ENCODE measurements around the gene TSPAN2.
"Not testable (repeated sequence)": the region's sequence is repeated elsewhere in the genome, so short reads cannot be mapped to it uniquely, and the experiment has no call there.

Gene TSPAN2

GRCh38 chr1:115040501-115040900, 48.8 kb downstream of the TSPAN2 start:
- Histone ChIP-seq H3K4me3 (ENCODE audit: low read depth, low read length) (no peak overlapping the region), H2AFZ (ENCODE audit: low read length, unreplicated experiment) (no peak overlapping the region), H3K27me3 (ENCODE audit: insufficient read depth, low read length) (peaks cover 24% of the 10 kb centered on the region), H3K36me3 (ENCODE audit: insufficient read depth, low read length) (no peaks in the 10 kb centered on the region; the same call in 1 of the 2 replicates), H3K4me1 (ENCODE audit: control insufficient read depth, insufficient read depth, low read length, unreplicated experiment) (no peaks in the 10 kb centered on the region), H3K79me2 (ENCODE audit: control insufficient read depth, insufficient read depth, low read length, unreplicated experiment) (no peaks in the 10 kb centered on the region), H3K27ac (ENCODE audit: low read depth, low read length) (no peak overlapping the region)

GRCh38 chr1:115036814-115037507, 52.3 kb downstream of the TSPAN2 start:
- H2AFZ ChIP-seq (ENCODE audit: low read length, unreplicated experiment) = no peak overlapping the region
- no peaks in the 10 kb centered on the region for H3K79me2 ChIP-seq (ENCODE audit: control insufficient read depth, insufficient read depth, low read length, unreplicated experiment)
- no peaks in the 10 kb centered on the region for H3K36me3 ChIP-seq (ENCODE audit: insufficient read depth, low read length)
- H3K4me1 ChIP-seq (ENCODE audit: control insufficient read depth, insufficient read depth, low read length, unreplicated experiment) = no peaks in the 10 kb centered on the region
- peaks cover 29% of the 10 kb centered on the region for H3K27me3 ChIP-seq (ENCODE audit: insufficient read depth, low read length)
- H3K4me3 ChIP-seq (ENCODE audit: low read depth, low read length) = no peak overlapping the region
- H3K27ac ChIP-seq (ENCODE audit: low read depth, low read length) = no peak overlapping the region

- peaks cover 29% of the 10 kb centered on the region for H3K27me3 ChIP-seq (ENCODE audit: insufficient read depth, low read length)
- no peaks in the 10 kb centered on the region for H3K79me2 ChIP-seq (ENCODE audit: control insufficient read depth, insufficient read depth, low read length, unreplicated experiment)
- H3K4me3 ChIP-seq (ENCODE audit: low read depth, low read length) = no peak overlapping the region
- H3K27ac ChIP-seq (ENCODE audit: low read depth, low read length) = no peak overlapping the region
- no peak overlapping the region for H2AFZ ChIP-seq (ENCODE audit: low read length, unreplicated experiment)
- H3K4me1 ChIP-seq (ENCODE audit: control insufficient read depth, insufficient read depth, low read length, unreplicated experiment) = no peaks in the 10 kb centered on the region
- no peaks in the 10 kb centered on the region for H3K36me3 ChIP-seq (ENCODE audit: insufficient read depth, low read length)
These were observed 53.7 kb downstream of the TSPAN2 start for GRCh38 chr1:115035652-115036051.

- no peaks in the 10 kb centered on the region for H3K36me3 ChIP-seq (ENCODE audit: insufficient read depth, low read length)
- no peak overlapping the region for H2AFZ ChIP-seq (ENCODE audit: low read length, unreplicated experiment)
- no peak overlapping the region for H3K4me3 ChIP-seq (ENCODE audit: low read depth, low read length)
- H3K27me3 ChIP-seq (ENCODE audit: insufficient read depth, low read length) = peaks cover 26% of the 10 kb centered on the region
- no peak overlapping the region for H3K27ac ChIP-seq (ENCODE audit: low read depth, low read length)
- no peaks in the 10 kb centered on the region for H3K4me1 ChIP-seq (ENCODE audit: control insufficient read depth, insufficient read depth, low read length, unreplicated experiment)
- H3K79me2 ChIP-seq (ENCODE audit: control insufficient read depth, insufficient read depth, low read length, unreplicated experiment) = no peaks in the 10 kb centered on the region
These were observed 57.7 kb downstream of the TSPAN2 start for GRCh38 chr1:115031595-115031994.

GRCh38 chr1:115029526-115029925, 59.8 kb downstream of the TSPAN2 start, which contains the start of gene TSHB:
TSS of gene TSHB (plus strand) at chr1:115029826. CDS start at chr1:115033363, 3,537 bp downstream.
- Histone ChIP-seq H3K27ac (ENCODE audit: low read depth, low read length) (no peak within 1 kb of the TSS), H2AFZ (ENCODE audit: low read length, unreplicated experiment) (no peak within 1 kb of the TSS), H3K36me3 (ENCODE audit: insufficient read depth, low read length) (no peaks in the 10 kb centered on the region), H3K4me3 (ENCODE audit: low read depth, low read length) (no peak within 1 kb of the TSS), H3K4me1 (ENCODE audit: control insufficient read depth, insufficient read depth, low read length, unreplicated experiment) (no peaks in the 10 kb centered on the region), H3K27me3 (ENCODE audit: insufficient read depth, low read length) (peaks cover 20% of the 10 kb centered on the region; the same call in 1 of the 2 replicates), H3K79me2 (ENCODE audit: control insufficient read depth, insufficient read depth, low read length, unreplicated experiment) (no peaks in the 10 kb centered on the region)

- Histone ChIP-seq H3K36me3 (ENCODE audit: insufficient read depth, low read length) (no peaks in the 10 kb centered on the region), H3K27me3 (ENCODE audit: insufficient read depth, low read length) (peaks cover 44% of the 10 kb centered on the region), H3K4me1 (ENCODE audit: control insufficient read depth, insufficient read depth, low read length, unreplicated experiment) (no peaks in the 10 kb centered on the region), H3K4me3 (ENCODE audit: low read depth, low read length) (no peak overlapping the region), H3K79me2 (ENCODE audit: control insufficient read depth, insufficient read depth, low read length, unreplicated experiment) (no peaks in the 10 kb centered on the region), H2AFZ (ENCODE audit: low read length, unreplicated experiment) (no peak overlapping the region), H3K27ac (ENCODE audit: low read depth, low read length) (no peak overlapping the region)
These were observed 65.7 kb downstream of the TSPAN2 start for GRCh38 chr1:115023593-115023992.

- Histone ChIP-seq H3K4me3 (ENCODE audit: low read depth, low read length) (no peak overlapping the region), H3K36me3 (ENCODE audit: insufficient read depth, low read length) (no peaks in the 10 kb centered on the region), H2AFZ (ENCODE audit: low read length, unreplicated experiment) (no peak overlapping the region), H3K4me1 (ENCODE audit: control insufficient read depth, insufficient read depth, low read length, unreplicated experiment) (no peaks in the 10 kb centered on the region), H3K79me2 (ENCODE audit: control insufficient read depth, insufficient read depth, low read length, unreplicated experiment) (no peaks in the 10 kb centered on the region), H3K27ac (ENCODE audit: low read depth, low read length) (no peak overlapping the region), H3K27me3 (ENCODE audit: insufficient read depth, low read length) (peaks cover 42% of the 10 kb centered on the region)
These were observed 68.2 kb downstream of the TSPAN2 start for GRCh38 chr1:115021145-115021544.

GRCh38 chr1:115019549-115019948, 69.8 kb downstream of the TSPAN2 start:
- not testable (repeated sequence) for H3K36me3 ChIP-seq (ENCODE audit: insufficient read depth, low read length); H3K79me2 ChIP-seq (ENCODE audit: control insufficient read depth, insufficient read depth, low read length, unreplicated experiment); H3K4me1 ChIP-seq (ENCODE audit: control insufficient read depth, insufficient read depth, low read length, unreplicated experiment); H2AFZ ChIP-seq (ENCODE audit: low read length, unreplicated experiment); H3K27ac ChIP-seq (ENCODE audit: low read depth, low read length); H3K4me3 ChIP-seq (ENCODE audit: low read depth, low read length)
- peaks cover 42% of the 10 kb centered on the region for H3K27me3 ChIP-seq (ENCODE audit: insufficient read depth, low read length)

GRCh38 chr1:115013792-115014191, 75.5 kb downstream of the TSPAN2 start:
- Histone ChIP-seq H3K36me3 (ENCODE audit: insufficient read depth, low read length) (no peaks in the 10 kb centered on the region), H3K4me3 (ENCODE audit: low read depth, low read length) (no peak overlapping the region), H3K27ac (ENCODE audit: low read depth, low read length) (no peak overlapping the region), H3K4me1 (ENCODE audit: control insufficient read depth, insufficient read depth, low read length, unreplicated experiment) (no peaks in the 10 kb centered on the region), H3K27me3 (ENCODE audit: insufficient read depth, low read length) (peaks cover 10% of the 10 kb centered on the region; the same call in 1 of the 2 replicates), H2AFZ (ENCODE audit: low read length, unreplicated experiment) (no peak overlapping the region), H3K79me2 (ENCODE audit: control insufficient read depth, insufficient read depth, low read length, unreplicated experiment) (no peaks in the 10 kb centered on the region)

GRCh38 chr1:115012434-115012833, 76.9 kb downstream of the TSPAN2 start:
- no peaks in the 10 kb centered on the region for H3K4me1 ChIP-seq (ENCODE audit: control insufficient read depth, insufficient read depth, low read length, unreplicated experiment)
- H3K36me3 ChIP-seq (ENCODE audit: insufficient read depth, low read length) = no peaks in the 10 kb centered on the region
- H3K79me2 ChIP-seq (ENCODE audit: control insufficient read depth, insufficient read depth, low read length, unreplicated experiment) = no peaks in the 10 kb centered on the region
- H3K4me3 ChIP-seq (ENCODE audit: low read depth, low read length) = no peak overlapping the region
- H3K27ac ChIP-seq (ENCODE audit: low read depth, low read length) = no peak overlapping the region
- peaks cover 10% of the 10 kb centered on the region; the same call in 1 of the 2 replicates for H3K27me3 ChIP-seq (ENCODE audit: insufficient read depth, low read length)
- no peak overlapping the region for H2AFZ ChIP-seq (ENCODE audit: low read length, unreplicated experiment)

GRCh38 chr1:115012006-115012405, 77.3 kb downstream of the TSPAN2 start:
- no peaks in the 10 kb centered on the region for H3K4me1 ChIP-seq (ENCODE audit: control insufficient read depth, insufficient read depth, low read length, unreplicated experiment)
- H3K27ac ChIP-seq (ENCODE audit: low read depth, low read length) = no peak overlapping the region
- no peaks in the 10 kb centered on the region for H3K36me3 ChIP-seq (ENCODE audit: insufficient read depth, low read length)
- H3K27me3 ChIP-seq (ENCODE audit: insufficient read depth, low read length) = peaks cover 10% of the 10 kb centered on the region; the same call in 1 of the 2 replicates
- H3K4me3 ChIP-seq (ENCODE audit: low read depth, low read length) = no peak overlapping the region
- H3K79me2 ChIP-seq (ENCODE audit: control insufficient read depth, insufficient read depth, low read length, unreplicated experiment) = no peaks in the 10 kb centered on the region
- H2AFZ ChIP-seq (ENCODE audit: low read length, unreplicated experiment) = no peak overlapping the region
